AG09309 (cell line): ENCODE data around the gene DNM3.

ENCODE experiments used
- DNase-seq: peaks from one replicate; pipeline ENCODE4 v3.0.0-alpha.2; 2010; ENCODE audit warnings: low read depth
- H3K4me3 ChIP-seq: 2 replicates; pipeline ENCODE4 v1.5.1; 2011; ENCODE audit warnings: mild to moderate bottlenecking, low read depth, low read length, moderate library complexity; ENCODE audit not compliant: control insufficient read depth
- TF ChIP-seq, protein P1 (sequence below): IDR thresholded peaks from 2 replicates; pipeline ENCODE4 v1.5.1; 2011; ENCODE audit warnings: mild to moderate bottlenecking, low read depth, low read length, inconsistent platforms; ENCODE audit not compliant: insufficient read depth, control insufficient read depth; ENCODE audit errors: missing control alignments

Gene DNM3

DNA sequence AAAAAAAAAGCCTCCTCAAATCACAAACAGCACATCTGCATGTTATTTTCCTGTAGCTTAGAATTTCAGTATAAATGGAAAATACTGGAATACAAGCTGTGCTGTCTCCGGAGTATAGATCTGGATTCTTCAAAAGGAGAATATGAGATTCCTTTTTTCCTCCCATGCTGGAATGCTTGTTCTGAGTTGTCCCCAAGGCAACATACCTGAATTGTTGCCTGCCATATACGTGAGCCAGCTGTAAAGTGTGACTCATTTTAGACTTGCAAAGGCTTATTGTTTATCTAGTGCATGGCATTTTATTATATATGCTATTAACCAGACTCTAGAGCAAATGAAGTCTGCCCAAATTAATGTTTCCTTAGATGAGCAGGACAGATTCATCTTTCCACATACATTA, 484.2 kb downstream of the DNM3 start:
- no peak for DNase-seq
- no peak overlapping the region for H3K4me3 ChIP-seq
- TF ChIP-seq, protein P1, sequence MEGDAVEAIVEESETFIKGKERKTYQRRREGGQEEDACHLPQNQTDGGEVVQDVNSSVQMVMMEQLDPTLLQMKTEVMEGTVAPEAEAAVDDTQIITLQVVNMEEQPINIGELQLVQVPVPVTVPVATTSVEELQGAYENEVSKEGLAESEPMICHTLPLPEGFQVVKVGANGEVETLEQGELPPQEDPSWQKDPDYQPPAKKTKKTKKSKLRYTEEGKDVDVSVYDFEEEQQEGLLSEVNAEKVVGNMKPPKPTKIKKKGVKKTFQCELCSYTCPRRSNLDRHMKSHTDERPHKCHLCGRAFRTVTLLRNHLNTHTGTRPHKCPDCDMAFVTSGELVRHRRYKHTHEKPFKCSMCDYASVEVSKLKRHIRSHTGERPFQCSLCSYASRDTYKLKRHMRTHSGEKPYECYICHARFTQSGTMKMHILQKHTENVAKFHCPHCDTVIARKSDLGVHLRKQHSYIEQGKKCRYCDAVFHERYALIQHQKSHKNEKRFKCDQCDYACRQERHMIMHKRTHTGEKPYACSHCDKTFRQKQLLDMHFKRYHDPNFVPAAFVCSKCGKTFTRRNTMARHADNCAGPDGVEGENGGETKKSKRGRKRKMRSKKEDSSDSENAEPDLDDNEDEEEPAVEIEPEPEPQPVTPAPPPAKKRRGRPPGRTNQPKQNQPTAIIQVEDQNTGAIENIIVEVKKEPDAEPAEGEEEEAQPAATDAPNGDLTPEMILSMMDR, result no peak

DNA sequence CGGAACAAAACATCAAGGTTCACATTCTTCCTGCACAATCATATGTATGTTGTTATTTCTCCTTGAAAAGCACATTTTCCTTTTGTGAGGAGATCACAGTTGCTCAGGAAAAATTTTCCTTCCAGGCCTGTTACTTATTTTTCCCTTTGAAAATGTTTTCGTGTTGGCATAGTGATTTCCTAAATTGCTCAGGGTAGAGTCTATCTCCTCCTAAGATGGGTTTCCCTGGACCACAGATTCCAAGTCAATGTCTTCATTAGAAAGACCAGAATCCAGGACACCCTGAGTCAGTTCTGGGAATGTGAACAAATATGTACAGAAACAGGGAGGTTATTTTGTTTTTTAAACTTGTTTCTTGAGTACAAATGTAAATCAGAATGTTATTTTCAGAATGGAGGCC, 484.8 kb downstream of the DNM3 start:
- no peak for DNase-seq
- TF ChIP-seq, protein P1, result no peak

DNA sequence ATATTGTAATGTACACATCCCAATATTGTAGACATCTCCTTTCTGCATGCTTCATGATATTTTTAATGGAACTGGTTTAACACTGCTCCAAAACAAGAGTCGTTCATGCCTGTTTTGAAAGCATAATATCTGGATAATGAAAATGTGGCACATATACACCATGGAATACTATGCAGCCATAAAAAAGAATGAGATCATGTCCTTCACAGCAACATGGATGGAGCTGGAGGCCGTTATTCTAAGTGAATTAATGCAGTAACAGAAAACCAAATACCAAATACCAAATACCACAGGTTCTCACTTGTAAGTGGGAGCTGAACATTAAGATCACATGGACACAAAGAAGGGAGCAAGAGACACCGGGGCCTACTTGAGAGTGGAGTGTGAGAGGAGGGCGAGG, 487.0 kb downstream of the DNM3 start:
- TF ChIP-seq, protein P1, result no peak
- H3K4me3 ChIP-seq, result no peak overlapping the region
- no peak for DNase-seq

More for the DNA sequence above, 484.8 kb downstream of the DNM3 start:
- no peak overlapping the region for H3K4me3 ChIP-seq

DNA sequence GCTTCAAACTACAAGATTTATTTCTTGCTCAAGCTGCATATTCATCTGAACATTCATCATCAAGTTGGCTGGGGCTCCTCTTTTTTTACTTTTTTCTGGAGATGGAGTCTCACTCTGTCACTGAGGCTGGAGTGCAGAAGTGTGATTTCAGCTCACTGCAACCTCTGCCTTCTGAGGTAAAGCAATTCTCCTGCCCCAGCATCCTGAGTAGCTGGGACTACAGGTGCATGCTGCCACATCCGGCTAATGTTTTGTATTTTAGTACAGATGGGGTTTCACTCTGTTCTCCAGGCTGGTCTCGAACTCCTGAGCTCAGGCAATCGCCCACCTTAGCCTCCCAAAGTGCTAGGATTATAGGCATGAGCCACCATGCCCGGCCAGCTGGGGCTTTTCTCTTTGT, 490.9 kb downstream of the DNM3 start:
- no peak for DNase-seq
- TF ChIP-seq, protein P1, result no peak
- H3K4me3 ChIP-seq, result no peak overlapping the region

DNA sequence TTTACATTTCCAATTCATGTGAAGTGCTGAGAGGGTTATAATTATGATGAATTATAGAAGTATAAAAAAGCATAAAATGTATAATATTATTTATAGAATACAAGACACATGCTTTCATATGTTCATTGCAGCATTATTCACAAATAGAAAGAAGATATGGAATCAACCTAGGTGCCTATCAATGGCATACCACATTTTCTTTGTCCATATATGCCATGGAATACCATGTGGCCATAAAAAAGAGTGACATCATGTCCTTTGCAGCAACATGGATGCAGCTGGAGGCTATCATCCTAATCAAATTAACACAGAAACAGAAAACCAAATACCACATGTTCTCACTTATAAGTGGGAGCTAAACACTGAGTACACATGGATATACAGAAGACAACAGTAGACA, 494.1 kb downstream of the DNM3 start:
- TF ChIP-seq, protein P1, result no peak
- no peak overlapping the region for H3K4me3 ChIP-seq
- no peak for DNase-seq

DNA sequence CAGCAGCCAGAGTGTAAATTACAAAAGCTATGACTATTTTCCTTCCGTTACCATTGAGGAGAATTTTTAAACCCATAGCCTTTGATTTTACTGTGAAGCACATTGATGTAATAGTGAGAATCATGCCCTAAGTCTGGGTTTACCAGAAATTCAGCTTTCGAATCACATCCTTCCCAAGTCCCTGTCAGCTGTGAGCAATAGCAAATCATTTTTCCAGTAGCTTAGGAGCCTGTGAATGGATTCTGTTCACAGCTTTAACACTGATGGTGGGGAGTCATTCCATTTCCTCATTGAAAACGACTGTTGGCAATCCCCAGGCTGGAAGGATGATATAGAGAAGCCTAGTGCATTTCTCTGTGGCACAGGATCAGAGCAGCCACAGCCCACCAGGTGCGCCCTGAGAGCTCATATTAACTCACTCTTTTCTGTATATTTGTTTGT, 497.0 kb downstream of the DNM3 start:
- TF ChIP-seq, protein P1, result no peak
- DNase-seq, result no peak
- no peak overlapping the region for H3K4me3 ChIP-seq

DNA sequence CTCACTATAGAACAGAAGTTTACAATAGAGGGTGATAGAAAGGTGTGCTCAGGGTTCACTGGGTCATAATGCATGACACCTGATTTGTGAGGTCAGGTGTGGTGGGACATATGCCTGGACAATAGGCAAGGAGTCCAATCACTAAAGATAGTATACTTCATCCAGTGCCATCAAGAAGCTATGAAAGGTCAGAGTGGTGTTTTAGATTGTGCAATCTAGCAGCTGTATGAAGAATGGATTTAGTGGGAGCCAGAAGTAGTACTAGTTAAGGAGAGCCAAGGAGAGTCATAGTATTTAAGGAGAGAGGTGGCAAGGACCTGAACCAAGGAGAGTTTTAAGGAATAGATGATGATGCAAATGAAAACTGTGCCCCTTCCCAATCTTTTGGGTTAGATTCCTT, 498.5 kb downstream of the DNM3 start:
- DNase-seq, result no peak
- TF ChIP-seq, protein P1, result no peak
- H3K4me3 ChIP-seq, result no peak overlapping the region
